Purkinje cell (primary cell): ENCODE measurements around the gene OR6C76. TPM values are rescaled to one million over a fixed set of nuclear protein-coding genes. Genes with fewer than 3 reads are reported as not detected.

Experiments used
- polyA plus RNA-seq: library from polyadenylated mRNA; unstranded; fragments of >200 nt; fragmentation: Nextera tagmentation; gene quantifications from 2 replicates; pipeline ENCODE4 v1.2.1, GENCODE V29; 2014

The OR6C76 gene
- not detected in 2 replicates for polyA plus RNA-seq

GRCh38 chr12:55425954-55426353 lies at the start of gene OR6C76:
Gene OR6C76, plus strand, starts transcription at chr12:55426254. Its CDS starts 0 bp downstream, at chr12:55426254.

GRCh38 chr12:55400229-55400628 lies 25.8 kb upstream of the OR6C76 start, which contains the start of gene OR6C65:
Gene OR6C65, plus strand, starts transcription at chr12:55400529. Its CDS starts 0 bp downstream, at chr12:55400529.

GRCh38 chr12:55443776-55444175 lies 17.7 kb downstream of the OR6C76 start, which contains the start of gene OR6C2:
Gene OR6C2, plus strand, starts transcription at chr12:55444076. Its CDS starts 8,138 bp downstream, at chr12:55452214.

GRCh38 chr12:55470088-55470829 lies 44.2 kb downstream of the OR6C76 start, which contains the start of gene OR6C70:
Gene OR6C70, minus strand, starts transcription at chr12:55470138. Its CDS starts 0 bp downstream, at chr12:55470138.

Other genes starting within 250 kb of the OR6C76 start
- gene OR10A7, start 205.2 kb upstream of the OR6C76 start, polyA plus RNA-seq: not detected in 2 replicates
- not detected in 2 replicates for gene OR6C74, start 181.6 kb upstream of the OR6C76 start, polyA plus RNA-seq
- gene OR6C6, start 129.7 kb upstream of the OR6C76 start, polyA plus RNA-seq: not detected in 2 replicates
- gene OR6C1, start 111.9 kb upstream of the OR6C76 start, polyA plus RNA-seq: not detected in 2 replicates
- not detected in 2 replicates for gene OR6C3, start 95.5 kb upstream of the OR6C76 start, polyA plus RNA-seq
- not detected in 2 replicates for gene OR6C75, start 63.3 kb upstream of the OR6C76 start, polyA plus RNA-seq
- gene OR6C65, start 25.7 kb upstream of the OR6C76 start, polyA plus RNA-seq: not detected in 2 replicates
- not detected in 2 replicates for gene OR6C2, start 17.8 kb downstream of the OR6C76 start, polyA plus RNA-seq
- gene OR6C70, start 43.9 kb downstream of the OR6C76 start, polyA plus RNA-seq: not detected in 2 replicates
- not detected in 2 replicates for gene OR6C68, start 66.1 kb downstream of the OR6C76 start, polyA plus RNA-seq
- gene OR6C4, start 123.3 kb downstream of the OR6C76 start, polyA plus RNA-seq: not detected in 2 replicates
- not detected in 2 replicates for gene OR2AP1, start 146.2 kb downstream of the OR6C76 start, polyA plus RNA-seq
- gene OR10P1, start 210.6 kb downstream of the OR6C76 start, polyA plus RNA-seq: not detected in 2 replicates